ENCODE results near the gene RCAN3. TPM values are rescaled to one million over a fixed set of nuclear protein-coding genes. Genes with fewer than 3 reads are reported as not detected.
A peak's percentile ranks its signal among the peaks of the same experiment; 100 is the strongest.

Gene RCAN3
- total RNA-seq, 1 experiment from 2014 or later, result 17.5 TPM

GRCh38 chr1:24540906-24541710 is 38.5 kb downstream of the RCAN3 start:
- POLR2A ChIA-PET, result interaction anchor here (0.6 to 0.7 kb wide), 2 partner anchors 90 to 122 kb away, joined by 4 read pairs; no protein-coding TSS in a partner anchor
- in situ Hi-C loops (cut with HindIII; ENCODE audit: low pct_unique_long_range_greater_than_20kb, low sequenced_read_pairs) (no loop called here), intact Hi-C loops (cut with micrococcal nuclease; ENCODE audit: unreplicated experiment) (loop anchor here (5.0 kb wide), 1 partner anchor 96 kb away; no protein-coding TSS in a partner anchor)
- peak; percentile 89 for ATAC-seq
- no peak for TF ChIP-seq SIN3A (IDR thresholded peaks at IDR 0.05; ENCODE audit: borderline replicate concordance, insufficient read depth, low read depth, low read length)
- TF ChIP-seq, protein P1, sequence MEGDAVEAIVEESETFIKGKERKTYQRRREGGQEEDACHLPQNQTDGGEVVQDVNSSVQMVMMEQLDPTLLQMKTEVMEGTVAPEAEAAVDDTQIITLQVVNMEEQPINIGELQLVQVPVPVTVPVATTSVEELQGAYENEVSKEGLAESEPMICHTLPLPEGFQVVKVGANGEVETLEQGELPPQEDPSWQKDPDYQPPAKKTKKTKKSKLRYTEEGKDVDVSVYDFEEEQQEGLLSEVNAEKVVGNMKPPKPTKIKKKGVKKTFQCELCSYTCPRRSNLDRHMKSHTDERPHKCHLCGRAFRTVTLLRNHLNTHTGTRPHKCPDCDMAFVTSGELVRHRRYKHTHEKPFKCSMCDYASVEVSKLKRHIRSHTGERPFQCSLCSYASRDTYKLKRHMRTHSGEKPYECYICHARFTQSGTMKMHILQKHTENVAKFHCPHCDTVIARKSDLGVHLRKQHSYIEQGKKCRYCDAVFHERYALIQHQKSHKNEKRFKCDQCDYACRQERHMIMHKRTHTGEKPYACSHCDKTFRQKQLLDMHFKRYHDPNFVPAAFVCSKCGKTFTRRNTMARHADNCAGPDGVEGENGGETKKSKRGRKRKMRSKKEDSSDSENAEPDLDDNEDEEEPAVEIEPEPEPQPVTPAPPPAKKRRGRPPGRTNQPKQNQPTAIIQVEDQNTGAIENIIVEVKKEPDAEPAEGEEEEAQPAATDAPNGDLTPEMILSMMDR (IDR thresholded peaks at IDR 0.05), result no peak
- TF ChIP-seq POLR2AphosphoS5 (IDR thresholded peaks at IDR 0.05; ENCODE audit: low read depth, low read length), result no peak
- TF ChIP-seq REST (IDR thresholded peaks at IDR 0.05; ENCODE audit: insufficient read depth in 1 of 2, low read depth in 2 of 2, low read length in 1 of 2), result no peak
- no peak for TF ChIP-seq TCF7L2 (IDR thresholded peaks at IDR 0.05; ENCODE audit: low read depth, low read length)
- Histone ChIP-seq H3K9me3 (ENCODE audit: control insufficient read depth, insufficient read depth, low read depth, low read length) (no peaks in the 10 kb centered on the region), H3K27me3 (ENCODE audit: control insufficient read depth, insufficient read depth, low read length) (no peaks in the 10 kb centered on the region), H3K36me3 (ENCODE audit: control insufficient read depth, insufficient read depth, low read length) (no peaks in the 10 kb centered on the region), H3K4me3 (ENCODE audit: low read depth in 2 of 2, low read length in 2 of 2) (no peak overlapping the region), H3K4me1 (ENCODE audit: control insufficient read depth, insufficient read depth, low read length) (peaks cover 33% of the 10 kb centered on the region), H3K27ac (ENCODE audit: low read length) (peak overlapping the region; percentile 72)
- no TSS peak for BruUV-seq (replicated peaks)
- CTCF ChIA-PET, result interaction anchor here (0.6 to 1.3 kb wide), 4 partner anchors 46 to 715 kb away, joined by 3 to 6 read pairs (median 3); no protein-coding TSS in a partner anchor
- peak; percentile 28 for DNase-seq (ENCODE audit: low read depth, low spot score)

- POLR2A ChIA-PET, result no interaction called here
- DNase-seq (ENCODE audit: low read depth, low spot score), result no peak
- H3K9me3 ChIP-seq (ENCODE audit: control insufficient read depth, insufficient read depth, low read depth, low read length), result no peaks in the 10 kb centered on the region
- no peaks in the 10 kb centered on the region for H3K36me3 ChIP-seq (ENCODE audit: control insufficient read depth, insufficient read depth, low read length)
- H3K4me1 ChIP-seq (ENCODE audit: control insufficient read depth, insufficient read depth, low read length), result peaks cover 26% of the 10 kb centered on the region
- CTCF ChIA-PET, result interaction anchor here (0.6 to 1.3 kb wide), 2 partner anchors 42 to 45 kb away, joined by 4 to 6 read pairs; no protein-coding TSS in a partner anchor
- in situ Hi-C loops (cut with HindIII; ENCODE audit: low pct_unique_long_range_greater_than_20kb, low sequenced_read_pairs) (no loop called here), intact Hi-C loops (cut with micrococcal nuclease; ENCODE audit: unreplicated experiment) (loop anchor here (5.0 kb wide), 1 partner anchor 95 kb away; no protein-coding TSS in a partner anchor)
- ATAC-seq, result no peak
- BruUV-seq (replicated peaks), result no TSS peak
- peak overlapping the region; percentile 72; the same call in 1 of the 2 replicates for H3K27ac ChIP-seq (ENCODE audit: low read length)
- TF ChIP-seq, protein P1 (IDR thresholded peaks at IDR 0.05), result peak; percentile 88
- TF ChIP-seq POLR2AphosphoS5 (IDR thresholded peaks at IDR 0.05; ENCODE audit: low read depth, low read length) (no peak), SIN3A (IDR thresholded peaks at IDR 0.05; ENCODE audit: borderline replicate concordance, insufficient read depth, low read depth, low read length) (no peak), REST (IDR thresholded peaks at IDR 0.05; ENCODE audit: insufficient read depth in 1 of 2, low read depth in 2 of 2, low read length in 1 of 2) (no peak)
- H3K4me3 ChIP-seq (ENCODE audit: low read depth in 2 of 2, low read length in 2 of 2), result no peak overlapping the region
- H3K27me3 ChIP-seq (ENCODE audit: control insufficient read depth, insufficient read depth, low read length), result no peaks in the 10 kb centered on the region
Observed at GRCh38 chr1:24541711-24542346, 39.2 kb downstream of the RCAN3 start.
